GM12872 (cell line): Measurements from ENCODE around the gene EYS.

Experiments used
- TF ChIP-seq, protein P1 (sequence below): IDR thresholded peaks from 3 replicates; pipeline ENCODE4 v1.5.1; 2011; ENCODE audit warnings: low read depth, mild to moderate bottlenecking, low read length, moderate library complexity; ENCODE audit not compliant: insufficient read depth

The EYS gene

DNA sequence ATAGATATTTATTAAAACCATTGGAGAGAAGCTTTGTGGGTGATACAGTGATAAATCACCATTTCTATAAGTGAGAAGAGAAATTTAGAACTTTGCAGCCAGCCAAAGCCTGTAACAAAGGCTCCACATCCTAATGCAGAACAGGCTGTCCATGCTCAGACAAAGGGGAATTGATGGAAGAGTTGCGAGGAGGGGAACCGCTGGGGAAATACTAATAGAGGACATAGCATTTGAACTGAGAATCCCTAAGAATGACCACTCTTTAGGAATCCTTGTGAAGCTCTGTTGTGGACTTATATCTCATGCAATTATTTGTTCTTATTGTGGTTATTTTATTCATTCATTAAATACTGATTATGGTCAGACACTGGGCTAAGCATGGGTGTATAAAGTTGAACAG lies 1903.7 kb downstream of the EYS start:
- TF ChIP-seq, protein P1, sequence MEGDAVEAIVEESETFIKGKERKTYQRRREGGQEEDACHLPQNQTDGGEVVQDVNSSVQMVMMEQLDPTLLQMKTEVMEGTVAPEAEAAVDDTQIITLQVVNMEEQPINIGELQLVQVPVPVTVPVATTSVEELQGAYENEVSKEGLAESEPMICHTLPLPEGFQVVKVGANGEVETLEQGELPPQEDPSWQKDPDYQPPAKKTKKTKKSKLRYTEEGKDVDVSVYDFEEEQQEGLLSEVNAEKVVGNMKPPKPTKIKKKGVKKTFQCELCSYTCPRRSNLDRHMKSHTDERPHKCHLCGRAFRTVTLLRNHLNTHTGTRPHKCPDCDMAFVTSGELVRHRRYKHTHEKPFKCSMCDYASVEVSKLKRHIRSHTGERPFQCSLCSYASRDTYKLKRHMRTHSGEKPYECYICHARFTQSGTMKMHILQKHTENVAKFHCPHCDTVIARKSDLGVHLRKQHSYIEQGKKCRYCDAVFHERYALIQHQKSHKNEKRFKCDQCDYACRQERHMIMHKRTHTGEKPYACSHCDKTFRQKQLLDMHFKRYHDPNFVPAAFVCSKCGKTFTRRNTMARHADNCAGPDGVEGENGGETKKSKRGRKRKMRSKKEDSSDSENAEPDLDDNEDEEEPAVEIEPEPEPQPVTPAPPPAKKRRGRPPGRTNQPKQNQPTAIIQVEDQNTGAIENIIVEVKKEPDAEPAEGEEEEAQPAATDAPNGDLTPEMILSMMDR = no peak

DNA sequence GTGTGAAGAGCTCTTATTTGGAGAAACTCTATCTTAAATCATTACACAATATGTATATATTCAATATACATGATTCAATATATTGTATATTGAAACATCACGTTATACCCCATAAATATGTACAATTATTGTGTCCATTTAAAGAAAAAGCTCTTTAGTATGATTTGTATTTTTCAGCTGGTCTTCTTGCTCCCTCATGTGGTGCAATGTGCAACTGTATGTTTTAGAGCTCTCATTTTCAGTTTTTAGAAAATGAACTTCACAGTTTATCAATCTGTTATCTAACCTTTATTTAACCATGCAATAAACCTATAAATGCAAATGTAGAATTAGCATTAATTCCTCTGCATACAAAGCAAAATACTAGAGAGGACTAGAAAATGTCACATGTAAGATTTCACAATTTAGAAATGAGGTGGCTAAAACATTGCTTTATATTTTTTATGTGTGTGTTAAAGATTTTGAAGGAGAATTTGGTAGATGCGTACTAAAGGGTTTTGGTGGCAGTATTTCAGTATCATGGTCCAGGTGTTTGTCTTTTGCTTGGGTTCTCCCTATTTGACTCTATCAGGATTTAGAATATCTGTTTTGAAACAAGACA lies 1904.3 kb downstream of the EYS start:
- TF ChIP-seq, protein P1 = peak; percentile 53

DNA sequence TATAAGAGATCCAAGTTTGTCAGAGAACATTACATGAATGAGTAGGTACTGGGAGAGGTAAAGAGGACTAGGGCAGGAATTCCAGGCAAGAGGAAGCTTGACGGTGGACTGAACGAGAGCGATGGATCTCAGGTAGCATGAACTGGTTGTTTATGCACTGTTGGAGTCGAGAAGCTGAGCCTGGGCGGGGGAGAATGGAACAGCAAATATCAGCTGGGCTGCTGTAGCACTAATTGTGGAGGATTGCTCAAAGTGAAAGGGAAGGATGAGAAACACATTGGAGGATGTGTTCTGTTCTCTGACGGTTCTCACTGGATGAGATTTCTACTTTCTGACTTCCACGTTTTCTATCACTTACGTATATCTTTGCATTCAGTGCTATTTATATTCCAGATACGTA lies 1907.2 kb downstream of the EYS start:
- TF ChIP-seq, protein P1 = no peak

DNA sequence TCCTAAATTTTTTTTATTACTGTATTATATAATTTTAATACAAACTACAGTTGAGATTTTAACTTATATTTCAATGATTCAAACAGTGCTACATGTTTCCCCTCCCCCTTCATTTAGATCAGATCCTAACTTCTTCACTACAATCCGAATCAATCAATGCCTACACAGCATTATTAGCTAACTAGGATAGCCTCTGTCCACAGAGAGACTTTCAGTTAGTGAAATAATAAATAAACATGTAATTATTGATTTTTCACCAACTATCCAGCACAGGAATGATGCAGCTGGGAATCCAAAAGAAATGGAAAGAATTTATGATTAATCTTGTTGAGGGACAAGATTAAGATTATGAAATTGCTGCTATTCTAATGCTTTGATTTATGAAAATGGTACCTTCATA lies 1907.7 kb downstream of the EYS start:
- TF ChIP-seq, protein P1 = no peak

DNA sequence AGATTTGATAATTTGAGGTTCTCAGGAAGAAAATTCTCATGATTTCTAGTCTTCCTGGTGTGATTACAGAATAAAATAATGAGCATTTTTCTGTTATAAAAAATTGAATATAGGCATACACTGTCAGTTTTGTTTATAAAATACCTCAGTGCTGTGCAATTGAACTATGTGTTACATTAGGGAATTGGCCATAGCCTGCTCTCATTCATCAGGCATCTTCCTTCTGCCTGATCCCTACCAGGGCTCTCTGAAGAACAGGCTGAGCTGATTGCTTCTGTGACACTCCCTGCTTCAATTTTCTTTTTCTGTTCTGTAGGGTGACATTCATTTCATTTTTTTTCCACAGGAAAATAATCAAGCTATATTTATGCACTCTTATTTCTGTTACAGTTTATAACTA lies 1908.6 kb downstream of the EYS start:
- TF ChIP-seq, protein P1 = no peak

DNA sequence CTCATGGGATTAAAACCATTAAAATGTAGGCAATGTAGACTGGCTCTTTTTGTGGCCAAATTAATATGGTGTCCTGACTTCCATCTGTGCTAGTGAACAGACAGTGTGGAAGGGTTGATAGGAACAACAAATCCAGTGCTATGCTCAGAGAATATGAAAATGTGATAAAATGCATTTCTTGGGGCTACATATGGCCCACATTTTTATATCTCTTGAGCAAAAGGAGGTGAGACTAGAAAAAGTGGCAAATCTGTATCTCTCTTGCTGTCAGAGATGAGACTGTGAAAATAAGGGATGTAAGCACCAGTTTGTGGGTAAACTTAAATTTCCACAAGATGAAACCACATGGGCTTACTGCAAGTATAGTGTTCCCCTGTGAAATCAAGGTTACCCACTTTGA lies 1909.3 kb downstream of the EYS start:
- TF ChIP-seq, protein P1 = no peak

DNA sequence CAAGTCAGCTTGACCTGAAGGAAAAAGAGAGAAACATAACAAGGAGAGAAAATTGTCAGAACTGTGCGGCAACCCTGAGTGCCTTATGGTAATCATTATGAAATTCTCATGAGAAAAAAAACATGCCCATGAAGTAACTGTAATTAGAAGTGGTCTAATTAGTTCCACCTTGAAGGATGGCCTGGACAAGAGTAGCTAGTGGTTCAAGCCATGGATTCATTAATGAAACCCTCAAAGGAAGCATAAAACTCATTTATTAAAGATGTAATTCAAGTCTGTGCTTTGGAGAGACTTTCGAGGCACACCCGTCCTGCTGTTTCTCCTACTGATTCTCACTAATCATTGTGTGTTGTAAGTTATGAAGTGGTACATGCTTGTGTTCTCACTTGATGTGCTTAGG lies 1911.2 kb downstream of the EYS start:
- TF ChIP-seq, protein P1 = no peak
